RWPE1 (cell line): ENCODE data around the gene RPS18.

ENCODE experiments used
- CTCF ChIA-PET: fragments of 350-600 bp; sonication (Branson Sonifier 250); formaldehyde crosslinking; extraction: SDS; loops from one replicate; lab custom pipeline; 2021; lab: Yijun Ruan, JAX
- POLR2A ChIA-PET: fragments of 400-600 bp; formaldehyde crosslinking; extraction: SDS; loops from one replicate; lab custom pipeline; 2020; ENCODE audit warnings: antibody characterized with exemption; ENCODE audit not compliant: low non-redundant PET; lab: Yijun Ruan, JAX
- DNase-seq: peaks from one replicate; pipeline ENCODE4 v3.0.0; 2012; ENCODE audit warnings: low spot score
- H3K27ac ChIP-seq: fragments of 450-650 bp; 2 replicates; pipeline ENCODE4 v1.5.1; 2017
- CTCF ChIP-seq: fragments of 450-650 bp; conservative IDR thresholded peaks from 2 replicates; pipeline ENCODE4 v1.5.1; 2017; ENCODE audit warnings: low read depth, mild to moderate bottlenecking

Gene RPS18

GRCh38 chr6:33317419-33317668 lies 45.5 kb downstream of the RPS18 start:
- TF ChIP-seq CTCF, result no peak
- ChIA-PET POLR2A (interaction anchor here (0.5 to 0.8 kb wide), 2 partner anchors 28 to 346 kb away, joined by 3 to 5 read pairs; partner anchors contain the start of genes PFDN6 and WDR46), CTCF (interaction anchor here (0.5 to 1.5 kb wide), 3 partner anchors 18 to 20 kb away, joined by 3 to 5 read pairs (median 3); no protein-coding TSS in a partner anchor)
- H3K27ac ChIP-seq, result peak overlapping the region; percentile 95
- DNase-seq, result peak; percentile 80

- peak within 1 kb of the TSS; percentile 95 for H3K27ac ChIP-seq
- ChIA-PET CTCF (interaction anchor here (0.6 to 0.7 kb wide), 3 partner anchors 17 to 173 kb away, joined by 3 to 5 read pairs (median 3); no protein-coding TSS in a partner anchor), POLR2A (interaction anchor here (0.5 to 0.8 kb wide), 2 partner anchors 29 to 346 kb away, joined by 3 to 5 read pairs; partner anchors contain the start of genes PFDN6 and WDR46)
- no peak for TF ChIP-seq CTCF
- peak; percentile 94 for DNase-seq
These were observed 46.0 kb downstream of the RPS18 start, which contains the start of gene ZBTB22 for GRCh38 chr6:33317669-33318425. Gene ZBTB22 (minus strand): TSS chr6:33317744. CDS start chr6:33316916, 828 bp downstream.

GRCh38 chr6:33318426-33319073 lies 46.7 kb downstream of the RPS18 start:
- H3K27ac ChIP-seq, result peak overlapping the region; percentile 95
- ChIA-PET POLR2A (interaction anchor here (0.6 kb wide), 1 partner anchor 99 kb away, joined by 7 read pairs; the partner anchor contains the start of gene CUTA), CTCF (interaction anchor here (0.6 to 0.7 kb wide), 2 partner anchors 96 to 172 kb away, joined by 4 to 5 read pairs; no protein-coding TSS in a partner anchor)
- no peak for TF ChIP-seq CTCF
- no peak for DNase-seq

GRCh38 chr6:33319939-33320314 lies 48.1 kb downstream of the RPS18 start:
- no peak for DNase-seq
- POLR2A ChIA-PET, result no interaction called here
- peak overlapping the region; percentile 95 for H3K27ac ChIP-seq
- no peak for TF ChIP-seq CTCF
- CTCF ChIA-PET, result interaction anchor here (0.6 to 0.7 kb wide), 3 partner anchors 21 to 1855 kb away, joined by 3 to 4 read pairs (median 3); partner anchors contain the start of gene RGL2

DNA sequence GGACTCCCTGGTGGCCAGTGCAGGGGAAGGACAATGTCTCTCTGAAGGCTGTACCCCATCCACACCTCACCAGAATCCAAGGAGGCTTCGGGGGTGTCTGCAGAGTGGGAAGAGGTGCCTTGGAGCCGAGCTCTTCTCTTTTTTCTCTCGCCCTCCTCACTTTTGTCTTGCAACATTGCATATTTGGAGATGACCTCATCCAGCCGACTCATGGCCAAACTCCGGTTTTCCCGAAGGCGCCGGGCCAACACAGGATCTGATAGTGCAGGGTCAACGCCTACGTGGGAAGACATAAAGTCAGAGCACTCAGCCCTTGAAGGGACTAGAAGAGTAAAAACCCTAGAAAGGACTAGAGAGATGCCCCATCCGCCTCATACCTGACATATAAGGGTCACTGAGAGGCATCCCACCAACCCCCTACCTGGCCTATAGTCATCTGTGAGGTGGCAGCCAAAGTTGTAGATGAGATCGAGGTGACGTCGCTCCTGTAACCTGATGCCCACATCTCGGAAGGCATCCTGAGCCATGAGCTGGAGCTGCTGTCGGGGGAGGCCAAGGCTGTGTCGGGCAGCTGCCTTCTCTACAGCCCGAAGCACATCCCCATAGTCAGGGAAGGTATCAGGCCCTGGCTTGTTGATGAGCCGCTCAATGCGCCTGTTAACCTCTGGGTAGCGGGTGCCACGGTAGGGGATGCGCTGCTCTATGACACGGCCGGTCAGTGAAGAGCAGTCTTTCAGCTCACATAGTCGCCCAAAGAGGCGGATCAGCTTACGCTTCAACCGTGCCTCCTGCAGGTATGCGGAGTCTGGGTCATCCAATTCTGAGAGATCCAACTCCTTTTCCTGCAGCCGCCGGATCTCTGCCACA lies 48.7 kb downstream of the RPS18 start:
- ChIA-PET CTCF (interaction anchor here (0.6 kb wide), 4 partner anchors 22 to 1854 kb away, joined by 3 read pairs; partner anchors contain the start of gene RGL2), POLR2A (no interaction called here)
- TF ChIP-seq CTCF, result no peak
- peak; percentile 60 for DNase-seq
- H3K27ac ChIP-seq, result peak overlapping the region; percentile 95
